ENCODE data around the gene SLX4IP. TPM values are rescaled to one million over a fixed set of nuclear protein-coding genes. Genes with fewer than 3 reads are reported as not detected.

The SLX4IP gene
- total RNA-seq, 1 experiment from 2014 or later = 6.4 TPM

- H3K4me3 ChIP-seq (ENCODE audit: low read length) = peak overlapping the region; percentile 7; the same call in 1 of the 2 replicates
- ATAC-seq (peak; percentile 68), DNase-seq (peak; percentile 89)
- no peak for TF ChIP-seq EZH2 (IDR thresholded peaks at IDR 0.05; ENCODE audit: low read length, unreplicated experiment)
- TF ChIP-seq EZH2phosphoT487 (IDR thresholded peaks at IDR 0.05; ENCODE audit: borderline replicate concordance, low read length) = no peak
- TF ChIP-seq CTCF (conservative IDR thresholded peaks at IDR 0.05; ENCODE audit: low read depth, low read length) = no peak
- TSS peak; percentile 20 for BruUV-seq (replicated peaks)
- H3K36me3 ChIP-seq (ENCODE audit: low read depth, low read length) = no peaks in the 10 kb centered on the region
- peak overlapping the region; percentile 90 for H3K27ac ChIP-seq (ENCODE audit: low read length)
- H3K79me2 ChIP-seq (ENCODE audit: low read length) = no peaks in the 10 kb centered on the region
- no peaks in the 10 kb centered on the region for H3F3A ChIP-seq (ENCODE audit: low read length, unreplicated experiment)
- H3K4me2 ChIP-seq (ENCODE audit: low read length) = peak overlapping the region; percentile 61
- no peaks in the 10 kb centered on the region for H3K27me3 ChIP-seq (ENCODE audit: low read length)
- peaks cover 57% of the 10 kb centered on the region for H3K4me1 ChIP-seq (ENCODE audit: insufficient read depth, low read length)
- H3K9me2 ChIP-seq (replicated peaks; ENCODE audit: low read length) = no peaks in the 10 kb centered on the region
- ChIA-PET POLR2A (ENCODE audit: unreplicated experiment) (no interaction called here), CTCF (no interaction called here)
- intact Hi-C loops (cut with micrococcal nuclease) = loop anchor here (2.0 kb wide), 2 partner anchors 64 to 106 kb away; partner anchors contain the start of genes MKKS and SLX4IP
- H4K20me1 ChIP-seq (ENCODE audit: low read length) = no peaks in the 10 kb centered on the region
- H3K9ac ChIP-seq (ENCODE audit: low read length) = peak overlapping the region; percentile 52
- no peaks in the 10 kb centered on the region for H3K9me3 ChIP-seq (ENCODE audit: low read length)
- H2AFZ ChIP-seq (ENCODE audit: low read length) = peak overlapping the region; percentile 1; the same call in 1 of the 2 replicates
These were observed 105.8 kb downstream of the SLX4IP start for GRCh38 chr20:10540636-10541493.

DNA sequence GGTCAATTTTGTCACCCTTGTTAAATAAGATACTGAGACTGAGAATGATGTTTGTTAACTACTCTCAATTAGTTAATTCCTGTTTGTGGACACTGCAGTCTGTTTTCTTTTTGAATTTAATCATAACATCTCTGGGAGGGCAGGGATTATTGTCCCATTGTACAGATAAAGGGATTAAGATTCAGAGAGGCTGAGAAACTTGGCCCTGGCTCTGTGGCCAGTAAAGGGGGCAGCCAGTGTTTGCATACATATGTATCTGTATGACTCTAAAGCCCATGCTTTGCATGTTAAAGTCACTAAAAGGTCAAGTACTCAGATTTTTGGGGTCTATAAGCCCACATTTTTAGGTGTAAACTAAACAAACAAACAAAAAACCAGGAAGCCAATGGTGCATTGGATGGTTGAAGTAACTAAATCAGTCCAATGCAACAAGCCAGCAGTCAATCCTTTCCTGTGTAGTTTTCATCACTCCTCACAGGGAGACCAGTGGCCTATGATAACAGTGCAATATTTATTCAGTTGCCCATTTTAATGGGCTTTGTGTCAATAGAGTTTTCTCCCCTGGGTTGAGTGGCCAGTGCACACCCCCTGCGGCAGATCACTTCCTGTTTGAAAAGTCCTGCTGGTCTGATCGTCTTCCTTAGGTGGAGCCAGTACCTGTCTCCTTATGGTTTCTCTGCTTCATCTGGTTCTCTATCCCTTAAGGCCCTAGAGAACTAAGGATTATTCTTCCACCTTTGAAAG lies 106.7 kb downstream of the SLX4IP start:
- Histone ChIP-seq H3K9me2 (replicated peaks; ENCODE audit: low read length) (no peaks in the 10 kb centered on the region), H3K79me2 (ENCODE audit: low read length) (no peaks in the 10 kb centered on the region), H2AFZ (ENCODE audit: low read length) (no peak overlapping the region), H3K4me2 (ENCODE audit: low read length) (peak overlapping the region; percentile 61), H3K4me1 (ENCODE audit: insufficient read depth, low read length) (peaks cover 52% of the 10 kb centered on the region), H3K27ac (ENCODE audit: low read length) (peak overlapping the region; percentile 90), H3K9me3 (ENCODE audit: low read length) (no peaks in the 10 kb centered on the region), H3F3A (ENCODE audit: low read length, unreplicated experiment) (no peaks in the 10 kb centered on the region), H3K27me3 (ENCODE audit: low read length) (no peaks in the 10 kb centered on the region), H3K36me3 (ENCODE audit: low read depth, low read length) (no peaks in the 10 kb centered on the region), H3K4me3 (ENCODE audit: low read length) (no peak overlapping the region), H4K20me1 (ENCODE audit: low read length) (no peaks in the 10 kb centered on the region), H3K9ac (ENCODE audit: low read length) (peak overlapping the region; percentile 52)
- TF ChIP-seq CTCF (conservative IDR thresholded peaks at IDR 0.05; ENCODE audit: low read depth, low read length) (no peak), EZH2phosphoT487 (IDR thresholded peaks at IDR 0.05; ENCODE audit: borderline replicate concordance, low read length) (no peak), EZH2 (IDR thresholded peaks at IDR 0.05; ENCODE audit: low read length, unreplicated experiment) (no peak)
- POLR2A ChIA-PET (ENCODE audit: unreplicated experiment) = no interaction called here
- DNase-seq = peak; percentile 41
- intact Hi-C loops (cut with micrococcal nuclease) = loop anchor here (2.0 kb wide), 2 partner anchors 65 to 107 kb away; partner anchors contain the start of genes MKKS and SLX4IP
- CTCF ChIA-PET = no interaction called here
- peak; percentile 40 for ATAC-seq
- BruUV-seq (replicated peaks) = no TSS peak

Measured in PC-3 (cell line).